Measurements from ENCODE around the gene NECTIN1.

GRCh38 chr11:119716582-119717498 lies 12.2 kb downstream of the NECTIN1 start:
- TF ChIP-seq POLR2A (IDR thresholded peaks at IDR 0.05; ENCODE audit: low read length) (no peak), GATA1 (IDR thresholded peaks at IDR 0.05; ENCODE audit: low read depth, low read length) (no peak)
